ENCODE data around the gene APRT.

Gene APRT

DNA sequence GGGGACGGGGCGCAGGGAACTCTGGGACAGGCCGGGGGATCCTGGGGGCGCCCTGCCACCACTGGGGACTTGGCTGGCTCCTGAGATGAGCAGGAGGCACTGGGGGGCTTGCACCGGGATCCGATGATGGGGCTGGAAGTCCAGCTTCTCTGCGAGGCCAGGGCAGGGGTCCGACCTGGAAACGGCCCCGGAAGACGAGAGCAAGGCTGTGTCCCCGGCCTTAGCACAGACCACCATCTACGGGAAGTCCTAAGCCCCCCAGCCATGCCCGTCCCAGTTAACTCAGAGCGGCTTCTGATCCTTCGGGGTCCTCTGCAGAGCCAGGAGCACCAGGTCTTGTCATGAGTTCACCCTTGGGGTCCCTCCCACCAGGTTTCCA is 7.6 kb downstream of the APRT start:
- no peak for DNase-seq (ENCODE audit: low read depth)
- peak overlapping the region; percentile 47 for H3K4me3 ChIP-seq (ENCODE audit: low read length)
- TF ChIP-seq, protein P1, sequence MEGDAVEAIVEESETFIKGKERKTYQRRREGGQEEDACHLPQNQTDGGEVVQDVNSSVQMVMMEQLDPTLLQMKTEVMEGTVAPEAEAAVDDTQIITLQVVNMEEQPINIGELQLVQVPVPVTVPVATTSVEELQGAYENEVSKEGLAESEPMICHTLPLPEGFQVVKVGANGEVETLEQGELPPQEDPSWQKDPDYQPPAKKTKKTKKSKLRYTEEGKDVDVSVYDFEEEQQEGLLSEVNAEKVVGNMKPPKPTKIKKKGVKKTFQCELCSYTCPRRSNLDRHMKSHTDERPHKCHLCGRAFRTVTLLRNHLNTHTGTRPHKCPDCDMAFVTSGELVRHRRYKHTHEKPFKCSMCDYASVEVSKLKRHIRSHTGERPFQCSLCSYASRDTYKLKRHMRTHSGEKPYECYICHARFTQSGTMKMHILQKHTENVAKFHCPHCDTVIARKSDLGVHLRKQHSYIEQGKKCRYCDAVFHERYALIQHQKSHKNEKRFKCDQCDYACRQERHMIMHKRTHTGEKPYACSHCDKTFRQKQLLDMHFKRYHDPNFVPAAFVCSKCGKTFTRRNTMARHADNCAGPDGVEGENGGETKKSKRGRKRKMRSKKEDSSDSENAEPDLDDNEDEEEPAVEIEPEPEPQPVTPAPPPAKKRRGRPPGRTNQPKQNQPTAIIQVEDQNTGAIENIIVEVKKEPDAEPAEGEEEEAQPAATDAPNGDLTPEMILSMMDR (IDR thresholded peaks at IDR 0.05; ENCODE audit: insufficient read depth, low read depth, low read length, missing control alignments): no peak

DNA sequence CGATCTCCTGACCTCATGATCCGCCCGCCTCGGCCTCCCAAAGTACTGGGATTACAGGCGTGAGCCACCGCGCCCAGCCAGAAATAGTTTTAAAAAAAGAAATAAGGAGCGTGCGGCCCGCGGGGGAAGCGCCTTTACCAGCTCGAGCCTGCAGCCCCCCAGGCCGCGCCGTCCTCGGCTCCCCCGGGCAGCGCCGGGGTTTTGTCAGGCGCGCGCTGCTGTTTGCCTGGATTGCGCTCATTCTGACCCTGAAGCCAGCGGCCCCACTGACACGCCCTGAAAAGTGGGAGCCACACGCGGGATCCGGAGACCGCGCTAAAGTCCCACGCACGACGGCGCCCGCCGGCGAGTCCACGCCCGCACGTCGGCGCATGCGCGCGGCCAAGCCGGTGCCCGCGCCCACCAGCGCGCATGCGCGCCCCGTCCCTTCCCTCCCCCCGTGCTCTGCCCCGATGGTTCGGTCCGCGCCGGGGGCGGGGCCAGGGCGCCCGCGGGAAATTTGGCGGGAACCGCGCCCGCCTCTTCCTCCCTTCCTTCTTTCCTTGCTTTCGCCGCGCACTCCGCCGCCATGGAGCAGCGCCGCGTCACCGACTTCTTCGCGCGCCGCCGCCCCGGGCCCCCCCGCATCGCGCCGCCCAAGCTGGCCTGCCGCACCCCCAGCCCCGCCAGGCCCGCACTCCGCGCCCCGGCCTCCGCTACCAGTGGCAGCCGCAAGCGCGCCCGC is 8.3 kb downstream of the APRT start, which contains the start of gene CDT1:
Gene CDT1, plus strand, starts transcription at position 526 of the 724 bp plus-strand sequence. Its CDS starts 43 bp downstream, at position 569.
- TF ChIP-seq, protein P1 (IDR thresholded peaks at IDR 0.05; ENCODE audit: insufficient read depth, low read depth, low read length, missing control alignments): no peak
- peak within 1 kb of the TSS; percentile 61 for H3K4me3 ChIP-seq (ENCODE audit: low read length)
- peak; percentile 75 for DNase-seq (ENCODE audit: low read depth)

DNA sequence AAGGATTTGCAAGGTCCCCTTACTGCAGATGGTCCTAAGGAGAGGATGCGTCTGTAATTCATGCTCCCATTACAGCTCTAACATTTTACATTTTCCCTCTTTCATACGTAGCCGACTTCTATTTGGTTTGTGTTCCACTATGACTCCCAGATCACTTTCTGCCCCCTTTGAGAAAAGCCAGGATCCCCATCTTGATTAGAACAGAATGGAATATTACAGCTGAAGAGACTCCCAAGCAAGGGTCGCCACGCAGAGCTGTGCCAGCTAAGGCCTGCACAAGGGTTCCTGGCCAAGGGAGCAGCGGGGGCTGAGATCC is 11.5 kb downstream of the APRT start:
- no peak for DNase-seq (ENCODE audit: low read depth)
- no peak overlapping the region for H3K4me3 ChIP-seq (ENCODE audit: low read length)
- TF ChIP-seq, protein P1 (IDR thresholded peaks at IDR 0.05; ENCODE audit: insufficient read depth, low read depth, low read length, missing control alignments): no peak

DNA sequence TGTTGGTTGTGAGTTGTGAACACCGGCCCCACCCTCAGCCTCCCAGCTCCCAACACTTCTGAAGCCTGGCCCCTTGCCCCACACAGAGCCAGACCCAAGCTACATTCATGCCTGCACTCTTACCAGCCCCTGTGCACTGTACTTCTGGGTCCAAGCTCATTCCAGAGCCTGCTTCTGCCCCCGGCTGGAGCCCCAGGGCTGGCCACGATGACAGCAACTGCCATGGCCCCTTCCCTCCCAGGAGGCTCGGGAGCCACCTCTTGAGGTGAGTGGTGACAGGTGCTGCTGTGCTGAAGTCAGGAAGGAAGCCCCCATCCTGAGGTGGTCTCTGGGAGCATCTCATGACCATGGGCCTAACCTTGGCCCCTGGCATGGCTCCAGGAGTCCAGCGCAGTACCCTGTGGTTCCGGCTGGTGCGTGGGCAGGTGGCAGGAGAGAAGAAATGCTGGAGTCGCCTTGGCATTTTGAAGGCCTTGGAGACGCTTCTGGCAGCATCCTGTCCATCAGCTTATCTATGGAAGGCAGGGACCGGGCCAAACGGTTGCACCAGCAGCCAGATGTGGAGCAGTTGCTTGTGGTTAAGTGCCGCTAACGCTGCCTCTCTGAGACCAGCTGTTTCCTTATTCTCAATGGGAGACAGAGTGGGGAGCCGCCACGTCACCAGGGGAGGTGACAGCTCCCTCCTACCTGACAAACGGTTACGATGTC is 12.0 kb downstream of the APRT start:
- no peak overlapping the region for H3K4me3 ChIP-seq (ENCODE audit: low read length)
- TF ChIP-seq, protein P1 (IDR thresholded peaks at IDR 0.05; ENCODE audit: insufficient read depth, low read depth, low read length, missing control alignments): no peak
- no peak for DNase-seq (ENCODE audit: low read depth)

DNA sequence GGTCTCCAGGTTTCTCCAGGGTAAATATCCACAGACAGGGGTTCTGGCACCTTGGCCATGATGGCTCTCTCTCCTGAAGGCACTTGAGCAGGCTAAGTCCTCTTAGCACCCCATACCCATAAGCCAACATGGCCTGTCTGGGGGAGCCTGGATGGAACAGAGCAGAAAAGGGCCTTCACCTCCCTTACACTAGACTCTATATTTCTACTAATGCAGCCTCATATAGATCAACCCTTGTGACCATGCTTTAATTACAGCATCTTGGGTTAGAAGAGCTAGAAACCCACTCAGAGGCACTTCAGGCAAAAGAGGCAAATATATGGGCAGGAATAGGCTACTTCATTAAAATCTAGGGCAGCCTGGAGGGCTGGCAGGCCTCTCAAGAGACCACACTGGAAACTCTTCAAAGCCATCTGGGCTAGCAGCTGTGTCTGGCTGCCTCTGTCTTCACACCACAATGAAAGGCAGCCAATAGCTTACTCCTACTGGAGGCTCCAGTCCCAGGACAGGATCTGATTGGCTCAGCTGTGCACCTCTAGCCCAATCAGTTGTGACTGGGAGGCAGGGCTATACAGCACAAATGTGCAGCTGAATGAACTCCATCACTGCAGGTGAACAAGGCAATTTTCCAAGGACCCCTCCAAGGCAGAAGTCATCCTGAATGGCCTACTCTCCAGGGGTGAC is 12.8 kb downstream of the APRT start:
- DNase-seq (ENCODE audit: low read depth): no peak
- H3K4me3 ChIP-seq (ENCODE audit: low read length): no peak overlapping the region
- TF ChIP-seq, protein P1 (IDR thresholded peaks at IDR 0.05; ENCODE audit: insufficient read depth, low read depth, low read length, missing control alignments): no peak

DNA sequence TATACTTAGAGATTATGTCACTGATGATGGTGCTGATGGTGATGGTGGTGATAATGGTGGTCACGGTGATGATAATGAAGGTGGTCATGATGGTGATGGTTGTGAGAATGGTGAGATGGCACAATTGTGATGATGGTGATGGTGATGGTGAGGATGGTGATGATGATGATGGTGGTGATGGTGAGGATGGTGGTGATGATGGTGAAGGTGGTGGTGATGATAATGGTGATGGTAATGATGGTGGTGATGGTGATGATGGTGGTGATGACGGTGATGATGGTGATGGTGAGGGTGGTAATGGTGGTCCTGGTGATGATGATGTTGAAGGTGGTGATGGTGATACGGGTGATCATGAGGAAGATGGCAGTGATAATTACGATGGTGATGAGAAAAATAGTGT is 13.7 kb downstream of the APRT start:
- TF ChIP-seq, protein P1 (IDR thresholded peaks at IDR 0.05; ENCODE audit: insufficient read depth, low read depth, low read length, missing control alignments): no peak
- DNase-seq (ENCODE audit: low read depth): no peak
- no peak overlapping the region for H3K4me3 ChIP-seq (ENCODE audit: low read length)

All from epithelial cell of esophagus (primary cell).